Gastroesophageal sphincter (tissue), 4 donors: Measurements from ENCODE around the gene NRG2. TPM values are rescaled to one million over a fixed set of nuclear protein-coding genes. Genes with fewer than 3 reads are reported as not detected.

Experiments used
- ATAC-seq: fragments of 150-250 bp; one replicate; pipeline ENCODE4 v1.9.1; 2016; ENCODE audit warnings: mild to moderate bottlenecking, moderate library complexity
- H3K27ac ChIP-seq, 4 donors: fragments of 200-600 bp; sonication (generic) in 3 of 4; 1 replicate in 3 of 4; 2 replicates in 1 of 4; pipeline ENCODE4 v1.5.1; 2016 to 2019
- H3K27me3 ChIP-seq: fragments of 200-600 bp; sonication (generic); one replicate; pipeline ENCODE4 v1.5.1; 2019
- H3K36me3 ChIP-seq, 2 donors: fragments of 200-600 bp; sonication (generic); one replicate each; pipeline ENCODE4 v1.5.1; 2019; ENCODE audit warnings: control low read depth in 1 of 2
- H3K4me1 ChIP-seq, 3 donors: fragments of 200-600 bp; sonication (generic); 1 replicate in 2 of 3; 2 replicates in 1 of 3; pipeline ENCODE4 v1.5.1; 2016 to 2019; ENCODE audit warnings: control low read depth in 2 of 3
- H3K4me3 ChIP-seq, 2 donors: fragments of 200-600 bp; sonication (generic); one replicate each; pipeline ENCODE4 v1.5.1; 2019; ENCODE audit warnings: mild to moderate bottlenecking in 1 of 2, moderate library complexity in 1 of 2
- H3K9me3 ChIP-seq, 3 donors: fragments of 200-600 bp; sonication (generic); one replicate each; pipeline ENCODE4 v1.5.1; 2017 to 2019; ENCODE audit warnings: control low read depth in 2 of 3
- EP300 ChIP-seq: sonication (generic); formaldehyde crosslinking; IDR thresholded peaks from one replicate; pipeline ENCODE4 v1.6.1; 2017; ENCODE audit warnings: antibody characterized with exemption, mild to moderate bottlenecking
- POLR2A ChIP-seq, 2 donors: fragments of 450-650 bp; IDR thresholded peaks; one replicate each; pipeline ENCODE4 v1.6.1; 2017; ENCODE audit warnings: antibody characterized with exemption in 2 of 2, mild to moderate bottlenecking in 2 of 2, moderate library complexity in 1 of 2
- POLR2AphosphoS5 ChIP-seq: sonication (generic); formaldehyde crosslinking; IDR thresholded peaks from one replicate; pipeline ENCODE4 v1.6.1; 2017; ENCODE audit warnings: antibody characterized with exemption
- WGBS, 2 donors: methylation state at CpG; one replicate each; pipeline ENCODE4 v1.1.5; 2018; ENCODE audit warnings: low coverage in 1 of 2; 5-methylcytosine and 5-hydroxymethylcytosine counted together
- total RNA-seq, 4 donors: library from RNA; depleted of rRNA; stranded (reverse); fragments of >200 nt; gene quantifications; one replicate each; pipeline ENCODE4 v1.1.0, GENCODE V29; 2016
- TF ChIP-seq, protein P1 (sequence below), 4 experiments: fragments of 200-600 bp in 2 of 4; fragments of 450-650 bp in 2 of 4; sonication (generic) in 1 of 4; IDR thresholded peaks; one replicate each; pipeline ENCODE4 v1.5.1; 2017 to 2019; ENCODE audit warnings: antibody characterized with exemption in 4 of 4, mild to moderate bottlenecking in 2 of 4, moderate library complexity in 2 of 4

NRG2 gene
- total RNA-seq, 4 donors from 2014 or later = 3.2 to 7.6 (median 5.1) TPM

- no peak for TF ChIP-seq EP300
- Histone ChIP-seq H3K27ac (no peak overlapping the region), H3K36me3 (no peaks in the 10 kb centered on the region), H3K9me3 (no peaks in the 10 kb centered on the region), H3K27me3 (no peaks in the 10 kb centered on the region), H3K4me1 (peaks cover 0 to 23% (median 0%) of the 10 kb centered on the region in 3 donors), H3K4me3 (no peak overlapping the region)
- no peak for ATAC-seq
- 98 to 100% methylated on average over 1 to 8 of the region's 8 CpGs for WGBS, 2 donors
These were observed 75.7 kb downstream of the NRG2 start for GRCh38 chr5:139967353-139967752.

GRCh38 chr5:139966856-139967255, 76.2 kb downstream of the NRG2 start:
- no peaks in the 10 kb centered on the region for H3K9me3 ChIP-seq
- TF ChIP-seq EP300 = no peak
- TF ChIP-seq, protein P1, sequence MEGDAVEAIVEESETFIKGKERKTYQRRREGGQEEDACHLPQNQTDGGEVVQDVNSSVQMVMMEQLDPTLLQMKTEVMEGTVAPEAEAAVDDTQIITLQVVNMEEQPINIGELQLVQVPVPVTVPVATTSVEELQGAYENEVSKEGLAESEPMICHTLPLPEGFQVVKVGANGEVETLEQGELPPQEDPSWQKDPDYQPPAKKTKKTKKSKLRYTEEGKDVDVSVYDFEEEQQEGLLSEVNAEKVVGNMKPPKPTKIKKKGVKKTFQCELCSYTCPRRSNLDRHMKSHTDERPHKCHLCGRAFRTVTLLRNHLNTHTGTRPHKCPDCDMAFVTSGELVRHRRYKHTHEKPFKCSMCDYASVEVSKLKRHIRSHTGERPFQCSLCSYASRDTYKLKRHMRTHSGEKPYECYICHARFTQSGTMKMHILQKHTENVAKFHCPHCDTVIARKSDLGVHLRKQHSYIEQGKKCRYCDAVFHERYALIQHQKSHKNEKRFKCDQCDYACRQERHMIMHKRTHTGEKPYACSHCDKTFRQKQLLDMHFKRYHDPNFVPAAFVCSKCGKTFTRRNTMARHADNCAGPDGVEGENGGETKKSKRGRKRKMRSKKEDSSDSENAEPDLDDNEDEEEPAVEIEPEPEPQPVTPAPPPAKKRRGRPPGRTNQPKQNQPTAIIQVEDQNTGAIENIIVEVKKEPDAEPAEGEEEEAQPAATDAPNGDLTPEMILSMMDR (IDR thresholded peaks at IDR 0.05) = no peak
- TF ChIP-seq POLR2AphosphoS5 = no peak
- no peak for TF ChIP-seq POLR2A (IDR thresholded peaks at IDR 0.05)
- no peak overlapping the region for H3K27ac ChIP-seq
- H3K36me3 ChIP-seq = no peaks in the 10 kb centered on the region
- no peaks in the 10 kb centered on the region for H3K27me3 ChIP-seq
- H3K4me1 ChIP-seq = peaks cover 0 to 23% (median 0%) of the 10 kb centered on the region in 3 donors
- no peak overlapping the region for H3K4me3 ChIP-seq
- WGBS, 2 donors = 92 to 100% methylated on average over 1 to 4 of the region's 4 CpGs
- no peak for ATAC-seq

DNA sequence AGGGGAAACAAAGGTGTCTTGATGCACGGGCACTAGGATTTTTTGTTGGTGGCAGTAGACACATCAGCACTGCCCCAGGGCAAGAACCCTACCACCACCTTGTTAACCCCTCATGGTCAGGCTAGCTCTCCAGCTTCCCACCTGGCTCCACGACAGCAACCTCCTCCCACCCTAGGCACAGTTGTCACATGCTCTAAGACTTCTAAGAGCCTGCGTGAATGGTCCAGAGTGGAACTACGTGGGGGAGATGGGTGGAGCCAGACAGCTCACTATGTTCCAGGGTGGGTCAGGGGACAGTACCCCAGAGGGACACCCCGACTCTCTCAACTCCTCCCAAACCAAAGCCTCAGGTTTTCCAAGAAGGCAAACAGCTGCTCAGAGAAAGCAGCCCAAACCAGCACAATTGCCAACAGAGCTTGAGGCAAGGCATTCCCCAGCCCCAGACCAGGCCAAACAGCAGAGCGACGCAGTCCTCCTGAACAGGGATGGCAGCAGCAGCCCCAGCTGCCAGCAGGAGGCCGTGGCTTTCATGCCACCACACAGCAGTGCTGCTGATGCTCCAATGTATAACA, 78.0 kb downstream of the NRG2 start:
- ATAC-seq = no peak
- H3K9me3 ChIP-seq = no peaks in the 10 kb centered on the region
- 48% methylated on average over 4 of the region's 8 CpGs; no CpG with 5 or more reads in 1 of the 2 donors for WGBS, 2 donors

GRCh38 chr5:139964266-139964993, 78.7 kb downstream of the NRG2 start:
- TF ChIP-seq EP300 (no peak), POLR2AphosphoS5 (no peak), POLR2A (IDR thresholded peaks at IDR 0.05) (no peak)
- TF ChIP-seq, protein P1 (IDR thresholded peaks at IDR 0.05) = no peak
- Histone ChIP-seq H3K4me1 (peaks cover 0 to 15% (median 0%) of the 10 kb centered on the region in 3 donors), H3K36me3 (no peaks in the 10 kb centered on the region), H3K4me3 (no peak overlapping the region), H3K27me3 (no peaks in the 10 kb centered on the region), H3K9me3 (no peaks in the 10 kb centered on the region), H3K27ac (no peak overlapping the region)
- WGBS, 2 donors = 75 to 85% methylated on average over 2 to 3 of the region's 4 CpGs
- ATAC-seq = no peak

More for the DNA sequence above, 78.0 kb downstream of the NRG2 start:
- no peak for TF ChIP-seq EP300
- no peak for TF ChIP-seq POLR2AphosphoS5
- TF ChIP-seq POLR2A (IDR thresholded peaks at IDR 0.05) = no peak
- TF ChIP-seq, protein P1 (IDR thresholded peaks at IDR 0.05) = no peak
- no peak overlapping the region for H3K27ac ChIP-seq
- no peak overlapping the region for H3K4me3 ChIP-seq
- peaks cover 0 to 17% (median 0%) of the 10 kb centered on the region in 3 donors for H3K4me1 ChIP-seq
- H3K27me3 ChIP-seq = no peaks in the 10 kb centered on the region
- H3K36me3 ChIP-seq = no peaks in the 10 kb centered on the region

GRCh38 chr5:139962445-139962844, 80.7 kb downstream of the NRG2 start:
- H3K9me3 ChIP-seq = no peaks in the 10 kb centered on the region
- no peak overlapping the region for H3K27ac ChIP-seq
- H3K27me3 ChIP-seq = no peaks in the 10 kb centered on the region
- no peak for TF ChIP-seq POLR2AphosphoS5
- TF ChIP-seq EP300 = no peak
- TF ChIP-seq POLR2A (IDR thresholded peaks at IDR 0.05) = no peak
- TF ChIP-seq, protein P1 (IDR thresholded peaks at IDR 0.05) = no peak
- no peaks in the 10 kb centered on the region for H3K36me3 ChIP-seq
- H3K4me1 ChIP-seq = no peaks in the 10 kb centered on the region
- H3K4me3 ChIP-seq = no peak overlapping the region
- no peak for ATAC-seq
- 83% methylated on average over 1 of the region's 1 CpG; no CpG with 5 or more reads in 1 of the 2 donors for WGBS, 2 donors
